CD4-positive, alpha-beta T cell treated with Interleukin-15 for 1 hour (primary cell): ENCODE results near the gene MGLL.

ENCODE experiments used
- DNase-seq: peaks from one replicate; pipeline ENCODE4 v3.0.0-alpha.2; 2020

Gene MGLL

GRCh38 chr3:127809611-127810010 is 12.7 kb downstream of the MGLL start:
- no peak for DNase-seq

GRCh38 chr3:127809211-127809610 is 13.1 kb downstream of the MGLL start:
- no peak for DNase-seq

- no peak for DNase-seq
Measured at GRCh38 chr3:127808197-127808596, 14.1 kb downstream of the MGLL start.

GRCh38 chr3:127805026-127805753 is 17.1 kb downstream of the MGLL start:
- no peak for DNase-seq

- no peak for DNase-seq
Measured at GRCh38 chr3:127804141-127804540, 18.2 kb downstream of the MGLL start.

- no peak for DNase-seq
Measured at GRCh38 chr3:127803619-127804018, 18.7 kb downstream of the MGLL start.

- DNase-seq, result no peak
Measured at GRCh38 chr3:127802606-127803005, 19.7 kb downstream of the MGLL start.

GRCh38 chr3:127801731-127802313 is 20.5 kb downstream of the MGLL start:
- DNase-seq, result no peak

GRCh38 chr3:127800508-127800907 is 21.8 kb downstream of the MGLL start:
- no peak for DNase-seq

- no peak for DNase-seq
Measured at GRCh38 chr3:127799476-127800222, 22.7 kb downstream of the MGLL start.

GRCh38 chr3:127798716-127799115 is 23.6 kb downstream of the MGLL start:
- no peak for DNase-seq

GRCh38 chr3:127796831-127797150 is 25.5 kb downstream of the MGLL start:
- DNase-seq, result no peak

- DNase-seq, result no peak
Measured at GRCh38 chr3:127796045-127796830, 26.1 kb downstream of the MGLL start.

- DNase-seq, result no peak
Measured at GRCh38 chr3:127794972-127795371, 27.3 kb downstream of the MGLL start.

- no peak for DNase-seq
Measured at GRCh38 chr3:127794402-127794801, 27.9 kb downstream of the MGLL start.

- DNase-seq, result no peak
Measured at GRCh38 chr3:127792541-127793292, 29.6 kb downstream of the MGLL start.

- peak; percentile 39 for DNase-seq
Measured at GRCh38 chr3:127791221-127791913, 30.9 kb downstream of the MGLL start.

GRCh38 chr3:127790882-127791183 is 31.5 kb downstream of the MGLL start:
- DNase-seq, result no peak

- DNase-seq, result no peak
Measured at GRCh38 chr3:127789990-127790881, 32.1 kb downstream of the MGLL start.

GRCh38 chr3:127789051-127789450 is 33.3 kb downstream of the MGLL start:
- no peak for DNase-seq

- no peak for DNase-seq
Measured at GRCh38 chr3:127788451-127788909, 33.8 kb downstream of the MGLL start.
